GM20431 (cell line): Measurements from ENCODE around the gene ZNF683.
"Not testable (repeated sequence)": the region's sequence is repeated elsewhere in the genome, so short reads cannot be mapped to it uniquely, and the experiment has no call there.

Experiments used
- in situ Hi-C: fragments of 300-500 bp; cut with MseI, MboI; formaldehyde crosslinking; loops from one replicate; pipeline ENCODE4 v1.15.0; 2020; ENCODE audit warnings: low sequenced_read_pairs; ENCODE audit not compliant: unreplicated experiment

ZNF683 gene

GRCh38 chr1:26340047-26340481 lies 32.5 kb downstream of the ZNF683 start:
- in situ Hi-C loops = no loop called here

GRCh38 chr1:26338670-26339069 lies 33.9 kb downstream of the ZNF683 start:
- in situ Hi-C loops = no loop called here

GRCh38 chr1:26337625-26338024 lies 34.9 kb downstream of the ZNF683 start:
- in situ Hi-C loops = no loop called here

- in situ Hi-C loops = no loop called here
Measured at GRCh38 chr1:26337206-26337535, 35.4 kb downstream of the ZNF683 start.

- in situ Hi-C loops = no loop called here
Measured at GRCh38 chr1:26336477-26337205, 35.9 kb downstream of the ZNF683 start.

- in situ Hi-C loops = no loop called here
Measured at GRCh38 chr1:26335774-26336476, 36.6 kb downstream of the ZNF683 start.

GRCh38 chr1:26333312-26333711 lies 39.2 kb downstream of the ZNF683 start:
- in situ Hi-C loops = not testable (repeated sequence)

GRCh38 chr1:26330276-26330675 lies 42.3 kb downstream of the ZNF683 start:
- in situ Hi-C loops = no loop called here

- in situ Hi-C loops = not testable (repeated sequence)
Measured at GRCh38 chr1:26329380-26329779, 43.2 kb downstream of the ZNF683 start.

GRCh38 chr1:26328597-26328996 lies 44.0 kb downstream of the ZNF683 start:
- in situ Hi-C loops = no loop called here

- in situ Hi-C loops = no loop called here
Measured at GRCh38 chr1:26327956-26328362, 44.6 kb downstream of the ZNF683 start.

GRCh38 chr1:26324550-26324949 lies 48.0 kb downstream of the ZNF683 start:
- in situ Hi-C loops = loop anchor here (5.0 kb wide), 1 partner anchor 42 kb away; the partner anchor contains the start of gene SH3BGRL3

- in situ Hi-C loops = loop anchor here (5.0 kb wide), 1 partner anchor 41 kb away; the partner anchor contains the start of gene SH3BGRL3
Measured at GRCh38 chr1:26323382-26323781, 49.2 kb downstream of the ZNF683 start.

GRCh38 chr1:26322042-26322331 lies 50.6 kb downstream of the ZNF683 start:
- in situ Hi-C loops = loop anchor here (5.0 kb wide), 1 partner anchor 40 kb away; the partner anchor contains the start of gene SH3BGRL3

GRCh38 chr1:26321315-26322041 lies 51.1 kb downstream of the ZNF683 start:
- in situ Hi-C loops = loop anchor here (5.0 kb wide), 1 partner anchor 39 kb away; the partner anchor contains the start of gene SH3BGRL3

- in situ Hi-C loops = loop anchor here (5.0 kb wide), 1 partner anchor 39 kb away; the partner anchor contains the start of gene SH3BGRL3
Measured at GRCh38 chr1:26320896-26321295, 51.7 kb downstream of the ZNF683 start.

- in situ Hi-C loops = no loop called here
Measured at GRCh38 chr1:26318338-26319064, 54.0 kb downstream of the ZNF683 start.

- in situ Hi-C loops = no loop called here
Measured at GRCh38 chr1:26317612-26318337, 54.8 kb downstream of the ZNF683 start, which contains the start of gene CD52. CD52 (plus strand) TSS chr1:26317958; CDS start chr1:26318018, 60 bp downstream.

- in situ Hi-C loops = no loop called here
Measured at GRCh38 chr1:26317146-26317545, 55.4 kb downstream of the ZNF683 start.
